Pulmonary artery endothelial cell (primary cell): ENCODE measurements around the gene ASPM. TPM values are rescaled to one million over a fixed set of nuclear protein-coding genes. Genes with fewer than 3 reads are reported as not detected.

Source experiments
- DNase-seq: peaks from one replicate; pipeline ENCODE4 v3.0.0-alpha.2; 2011; ENCODE audit warnings: low read depth, low spot score
- total RNA-seq: library from RNA; depleted of rRNA; stranded (reverse); fragments of >200 nt; gene quantifications from 2 replicates; pipeline ENCODE4 v1.2.3, GENCODE V29; 2014

The ASPM gene, protein sequence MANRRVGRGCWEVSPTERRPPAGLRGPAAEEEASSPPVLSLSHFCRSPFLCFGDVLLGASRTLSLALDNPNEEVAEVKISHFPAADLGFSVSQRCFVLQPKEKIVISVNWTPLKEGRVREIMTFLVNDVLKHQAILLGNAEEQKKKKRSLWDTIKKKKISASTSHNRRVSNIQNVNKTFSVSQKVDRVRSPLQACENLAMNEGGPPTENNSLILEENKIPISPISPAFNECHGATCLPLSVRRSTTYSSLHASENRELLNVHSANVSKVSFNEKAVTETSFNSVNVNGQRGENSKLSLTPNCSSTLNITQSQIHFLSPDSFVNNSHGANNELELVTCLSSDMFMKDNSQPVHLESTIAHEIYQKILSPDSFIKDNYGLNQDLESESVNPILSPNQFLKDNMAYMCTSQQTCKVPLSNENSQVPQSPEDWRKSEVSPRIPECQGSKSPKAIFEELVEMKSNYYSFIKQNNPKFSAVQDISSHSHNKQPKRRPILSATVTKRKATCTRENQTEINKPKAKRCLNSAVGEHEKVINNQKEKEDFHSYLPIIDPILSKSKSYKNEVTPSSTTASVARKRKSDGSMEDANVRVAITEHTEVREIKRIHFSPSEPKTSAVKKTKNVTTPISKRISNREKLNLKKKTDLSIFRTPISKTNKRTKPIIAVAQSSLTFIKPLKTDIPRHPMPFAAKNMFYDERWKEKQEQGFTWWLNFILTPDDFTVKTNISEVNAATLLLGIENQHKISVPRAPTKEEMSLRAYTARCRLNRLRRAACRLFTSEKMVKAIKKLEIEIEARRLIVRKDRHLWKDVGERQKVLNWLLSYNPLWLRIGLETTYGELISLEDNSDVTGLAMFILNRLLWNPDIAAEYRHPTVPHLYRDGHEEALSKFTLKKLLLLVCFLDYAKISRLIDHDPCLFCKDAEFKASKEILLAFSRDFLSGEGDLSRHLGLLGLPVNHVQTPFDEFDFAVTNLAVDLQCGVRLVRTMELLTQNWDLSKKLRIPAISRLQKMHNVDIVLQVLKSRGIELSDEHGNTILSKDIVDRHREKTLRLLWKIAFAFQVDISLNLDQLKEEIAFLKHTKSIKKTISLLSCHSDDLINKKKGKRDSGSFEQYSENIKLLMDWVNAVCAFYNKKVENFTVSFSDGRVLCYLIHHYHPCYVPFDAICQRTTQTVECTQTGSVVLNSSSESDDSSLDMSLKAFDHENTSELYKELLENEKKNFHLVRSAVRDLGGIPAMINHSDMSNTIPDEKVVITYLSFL (N-terminal part only)
- total RNA-seq: 27.8 and 54.6 TPM in 2 replicates

DNA sequence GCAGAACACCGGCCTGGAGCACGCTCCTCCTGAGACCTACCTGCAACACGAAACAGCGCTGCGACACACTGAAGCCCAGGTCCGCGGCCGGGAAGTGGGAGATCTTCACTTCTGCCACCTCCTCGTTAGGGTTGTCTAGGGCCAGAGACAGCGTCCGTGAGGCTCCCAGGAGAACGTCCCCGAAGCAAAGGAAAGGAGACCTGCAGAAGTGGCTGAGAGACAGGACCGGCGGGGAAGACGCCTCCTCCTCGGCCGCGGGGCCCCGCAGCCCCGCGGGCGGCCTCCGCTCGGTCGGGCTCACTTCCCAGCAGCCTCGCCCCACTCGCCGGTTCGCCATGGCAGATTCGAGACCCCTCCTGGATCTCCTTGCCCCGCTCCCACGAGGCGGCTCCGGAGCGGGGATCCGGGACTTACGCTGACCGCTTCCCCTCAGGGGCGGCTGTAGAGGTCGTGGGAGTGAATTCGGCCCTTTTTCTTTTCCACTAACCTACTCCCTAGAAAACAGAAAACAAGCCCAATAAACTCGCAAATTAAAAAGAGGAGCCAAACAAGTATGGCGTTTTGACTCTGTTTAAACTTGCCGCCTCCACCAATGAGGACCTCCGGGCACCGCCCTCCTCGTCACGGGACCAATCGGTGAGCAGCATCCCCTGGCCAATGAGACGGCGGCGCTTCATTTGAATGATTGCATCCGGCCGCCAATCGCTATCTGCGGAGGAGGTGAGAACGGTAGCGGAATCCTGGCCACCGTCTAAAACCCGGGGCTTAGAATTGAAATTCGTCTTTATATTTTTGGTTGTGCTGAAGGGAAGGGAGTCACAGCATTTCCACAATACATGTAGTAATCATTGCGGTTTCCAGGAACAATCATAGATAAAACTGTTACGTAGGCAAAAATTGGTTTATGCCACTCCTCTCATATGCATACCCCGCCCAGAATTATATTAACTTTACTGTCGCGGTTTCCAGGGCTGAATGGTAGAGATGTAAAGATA, at the start of gene ASPM:
Gene ASPM, minus strand, starts transcription at position 569 of the 995 bp plus-strand sequence. Its CDS starts 232 bp downstream, at position 337.
- peak; percentile 83 for DNase-seq

DNA sequence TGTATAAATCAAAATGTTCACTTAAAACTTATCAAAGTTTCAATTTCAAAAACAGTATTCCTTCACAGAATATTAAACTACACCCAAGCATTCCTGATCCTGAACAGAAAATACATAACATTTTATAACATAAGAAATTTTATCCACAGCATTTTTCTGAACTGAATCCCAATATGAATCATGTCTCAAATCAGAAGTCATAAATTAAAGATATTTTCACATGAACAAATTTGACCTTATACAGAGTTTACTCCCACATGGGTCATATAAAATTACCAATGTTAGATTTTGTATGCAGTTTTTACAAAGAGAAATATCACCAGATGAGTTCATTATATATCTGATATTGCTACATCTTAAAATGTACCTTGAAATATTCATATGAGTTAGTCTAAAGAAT, 48.6 kb upstream of the ASPM start:
- DNase-seq: no peak

DNA sequence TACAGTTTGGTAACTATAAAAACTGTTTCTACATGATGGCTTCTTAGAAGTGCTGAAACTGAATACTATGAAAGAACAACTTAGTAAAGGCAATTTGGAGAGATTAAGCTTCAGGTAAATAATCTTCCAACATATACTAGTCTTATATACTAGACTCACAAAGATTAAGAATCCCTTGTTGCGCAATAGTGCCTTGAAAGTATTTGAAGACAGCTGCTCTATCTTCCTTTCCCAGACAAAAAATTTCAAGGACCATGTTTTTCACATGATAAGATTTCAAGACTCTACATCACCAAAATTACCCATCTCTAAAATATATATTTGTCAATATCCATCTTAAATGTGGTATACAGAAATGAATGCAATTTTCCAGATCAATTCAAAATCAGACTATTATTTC, 37.7 kb upstream of the ASPM start:
- no peak for DNase-seq

DNA sequence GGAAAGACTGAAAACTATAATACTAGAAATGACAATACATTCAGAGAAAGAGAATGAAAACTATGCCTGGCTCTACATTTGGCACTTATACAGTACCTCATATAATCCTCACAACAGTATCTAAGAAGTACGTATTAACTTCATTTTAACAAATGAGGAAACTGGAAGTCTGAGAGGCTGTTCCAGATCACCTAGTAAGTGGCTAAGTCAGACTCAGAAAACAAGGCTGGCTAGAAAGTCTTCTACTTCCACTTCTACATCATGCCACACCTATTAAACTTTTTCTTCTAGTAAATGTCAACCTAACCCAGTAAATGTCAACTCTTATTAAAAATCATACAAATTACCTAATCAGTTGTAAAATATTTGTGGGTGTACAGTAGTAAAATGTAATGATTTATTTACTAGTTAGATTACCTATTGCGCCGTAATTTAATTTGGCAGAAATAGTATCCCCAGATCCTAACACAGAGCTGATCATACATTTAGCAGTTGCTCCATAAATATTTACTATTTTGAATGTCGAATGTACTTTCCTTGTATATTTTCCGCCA, 36.8 kb upstream of the ASPM start:
- no peak for DNase-seq

DNA sequence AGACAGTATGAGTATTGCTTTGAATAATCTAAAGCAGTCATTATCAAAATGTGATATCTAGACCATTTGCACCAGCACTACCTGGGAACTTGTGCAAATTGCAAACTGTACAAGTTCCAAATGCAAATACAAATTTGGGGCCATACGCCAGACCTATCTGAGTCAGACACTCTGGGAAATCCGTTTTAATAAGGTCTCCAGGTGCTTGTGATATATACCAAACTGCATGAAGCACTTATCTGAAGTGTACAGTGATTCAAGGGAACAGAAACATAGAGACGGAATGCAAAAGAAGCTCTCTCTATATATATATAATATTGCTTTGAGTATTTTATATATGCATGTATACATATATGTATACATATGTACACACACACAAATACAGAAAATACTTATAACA, 36.2 kb upstream of the ASPM start:
- DNase-seq: no peak

DNA sequence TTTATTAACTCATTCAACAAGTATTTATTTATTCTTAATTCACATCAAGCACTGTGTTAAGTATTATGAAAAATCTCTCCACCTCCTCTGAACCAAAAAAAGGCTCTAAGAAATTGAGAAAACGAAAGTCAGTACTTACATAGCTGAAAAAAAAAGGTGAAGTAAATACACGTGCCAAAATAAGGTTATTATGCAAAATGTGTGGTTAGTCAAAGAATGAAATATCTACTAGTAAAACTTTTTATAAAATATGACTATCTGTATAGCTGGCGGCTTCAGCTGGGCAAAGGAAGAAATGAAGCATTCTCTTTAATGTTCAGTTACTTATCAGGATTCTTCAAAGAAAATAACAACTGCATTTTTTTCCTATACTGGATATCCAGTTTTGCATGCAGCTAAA, 35.5 kb upstream of the ASPM start:
- no peak for DNase-seq

DNA sequence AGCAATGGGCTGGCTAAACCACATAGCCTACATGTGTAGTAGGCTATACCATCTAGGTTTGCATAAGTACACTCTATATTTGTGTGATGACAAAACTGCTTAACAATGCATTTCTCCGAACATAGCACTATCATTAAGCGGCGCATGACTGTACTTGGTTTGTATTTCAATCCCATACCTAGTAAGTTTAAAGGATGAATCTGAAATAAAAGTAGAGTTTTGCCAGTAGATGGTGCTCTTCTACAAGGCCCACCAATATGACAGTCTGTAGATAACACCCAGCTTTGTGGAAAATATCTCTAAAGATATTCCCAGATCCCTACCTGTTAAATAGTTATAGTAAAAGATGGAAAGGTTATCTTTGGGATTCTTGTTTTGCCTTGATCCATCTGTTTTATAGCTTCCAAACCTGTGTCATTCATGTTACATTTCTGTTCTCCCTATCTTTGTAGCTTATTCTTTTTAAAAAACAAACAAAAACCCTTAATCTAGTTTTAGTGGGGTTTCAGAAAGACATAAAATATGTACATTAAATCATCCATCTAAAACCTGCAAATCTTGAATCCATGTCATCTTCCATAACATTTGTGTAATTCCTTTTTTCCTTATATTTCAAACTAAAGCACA, 33.9 kb upstream of the ASPM start:
- no peak for DNase-seq

DNA sequence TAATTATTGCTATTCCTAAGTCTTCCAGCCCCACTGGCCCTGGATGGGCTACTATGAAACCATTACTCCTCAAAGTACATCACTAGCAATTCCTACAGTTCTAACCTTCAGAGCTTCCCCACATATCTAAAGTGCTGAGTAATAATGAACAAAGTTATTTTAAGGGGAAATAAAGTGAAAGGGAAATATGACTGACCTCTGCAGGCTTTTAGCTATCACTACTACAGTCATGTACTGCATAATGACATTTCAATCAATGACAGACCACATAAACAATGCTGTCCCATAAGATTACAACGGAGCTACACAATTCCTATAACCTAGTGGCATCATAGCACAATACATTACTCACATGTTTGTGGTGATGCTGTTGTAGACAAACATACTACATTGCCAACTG, 32.5 kb upstream of the ASPM start:
- DNase-seq: no peak

DNA sequence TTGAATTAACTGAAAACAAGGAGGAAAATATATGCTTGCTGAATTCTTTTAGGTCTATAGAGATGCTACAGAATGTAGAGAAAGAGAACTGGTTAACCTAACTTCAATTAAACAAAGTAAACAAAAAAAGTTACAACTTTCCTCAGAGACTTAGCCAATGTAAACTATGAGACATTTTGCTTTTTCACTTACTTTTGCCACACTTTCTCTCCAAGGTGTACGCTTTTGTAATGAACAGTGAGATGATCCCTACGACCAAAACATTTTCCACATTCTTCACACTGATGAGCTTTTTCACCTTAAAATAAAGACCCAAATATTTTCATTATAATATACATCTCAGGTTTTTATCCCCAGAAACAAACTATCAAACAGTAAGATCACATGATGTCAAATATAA, 28.3 kb upstream of the ASPM start:
- DNase-seq: no peak

DNA sequence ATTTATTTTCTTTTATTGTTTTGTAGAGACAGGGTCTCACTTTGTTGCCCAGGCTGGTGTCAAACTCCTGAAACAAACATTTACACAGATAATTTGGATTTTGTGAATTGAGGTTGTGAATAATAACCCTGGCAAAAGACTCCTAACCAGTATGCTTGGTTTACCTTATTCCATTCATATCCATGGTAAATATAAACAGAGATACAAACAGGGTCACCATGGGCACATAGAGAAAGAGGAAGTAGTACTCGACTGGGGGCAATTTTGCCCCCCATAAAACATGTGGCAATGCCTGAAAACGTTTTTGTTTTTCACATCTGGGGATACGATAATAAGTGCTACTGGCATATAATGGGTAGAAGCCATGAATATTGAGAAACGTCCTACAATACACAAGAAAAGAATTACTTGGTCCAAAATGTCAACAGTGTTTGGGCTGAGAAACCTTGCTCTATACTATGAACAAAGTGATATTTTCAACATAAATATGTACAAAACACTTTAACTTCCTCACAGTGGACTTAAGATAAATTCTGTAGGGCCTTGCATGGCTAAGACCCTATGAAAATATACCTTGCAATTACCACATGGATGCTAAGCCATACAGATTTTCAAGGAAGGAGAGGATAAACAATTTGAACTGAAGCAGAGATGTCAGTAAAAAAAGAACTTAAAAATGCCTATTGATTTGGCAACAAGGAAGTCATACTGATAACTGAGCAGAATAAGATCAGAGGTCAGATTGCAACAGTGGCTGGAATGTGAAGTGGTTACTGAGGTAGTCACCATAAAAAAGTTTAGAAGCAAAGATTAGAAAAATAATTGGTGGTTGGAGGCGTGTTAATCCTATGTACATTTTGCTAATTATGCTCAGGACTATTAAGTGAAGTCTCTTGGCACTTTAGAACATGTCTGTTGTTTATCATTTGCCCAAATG, 27.4 kb upstream of the ASPM start:
- no peak for DNase-seq

DNA sequence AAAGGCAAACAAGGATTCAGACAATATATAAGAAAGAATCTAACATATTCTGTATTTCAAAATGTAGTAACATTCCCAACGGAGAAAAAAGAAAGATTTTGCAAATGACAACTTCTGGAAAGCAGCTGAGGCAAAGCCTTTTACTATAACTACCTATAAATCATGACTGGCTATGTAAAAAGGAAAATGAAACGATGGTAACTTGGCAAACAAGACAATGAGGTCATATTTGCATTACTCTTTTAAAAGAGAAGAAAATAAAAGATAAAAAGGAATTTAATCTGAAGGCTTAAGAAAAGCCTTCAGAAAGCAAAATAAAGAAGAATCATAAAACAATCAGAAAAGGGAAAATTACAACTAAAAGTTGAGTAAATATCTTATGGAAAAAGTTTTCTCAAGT, 25.1 kb upstream of the ASPM start:
- DNase-seq: no peak

DNA sequence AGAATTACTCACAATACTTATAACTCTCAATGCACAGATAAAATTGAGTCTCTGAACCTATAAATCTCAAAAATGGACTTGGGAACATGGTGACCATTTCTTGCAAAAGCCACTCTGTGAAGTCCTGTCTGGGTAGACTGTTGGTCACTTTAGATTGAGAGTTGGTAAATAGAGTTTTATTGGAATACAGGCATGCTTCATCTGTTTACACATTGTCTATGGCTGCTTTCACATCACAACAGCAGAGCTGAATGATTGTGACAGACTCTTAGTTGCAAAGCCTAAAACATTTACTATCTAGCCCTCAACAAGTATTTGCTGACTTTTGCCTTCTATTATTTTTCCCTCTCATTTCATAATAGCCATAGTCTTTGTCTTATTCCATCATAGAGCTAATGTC, 24.1 kb upstream of the ASPM start:
- DNase-seq: no peak

DNA sequence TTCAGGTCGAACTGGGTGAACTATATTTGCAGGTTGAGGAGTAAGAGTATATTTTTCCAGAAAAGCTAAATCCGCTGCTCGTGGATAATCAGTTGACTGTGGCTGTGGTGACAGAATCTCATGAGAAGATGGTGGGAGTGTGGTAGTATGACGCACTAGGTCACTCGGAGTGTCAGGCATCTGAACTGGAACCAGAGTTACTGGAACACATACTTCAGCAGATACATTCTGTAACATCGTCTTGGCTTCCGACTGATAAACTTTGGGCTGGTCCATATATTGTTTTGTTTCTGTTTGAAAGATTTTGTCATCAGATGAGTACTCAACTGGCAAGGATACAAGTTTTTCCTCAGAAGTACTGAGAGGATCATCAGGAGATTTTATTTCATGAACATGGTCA, 13.0 kb upstream of the ASPM start:
- no peak for DNase-seq

DNA sequence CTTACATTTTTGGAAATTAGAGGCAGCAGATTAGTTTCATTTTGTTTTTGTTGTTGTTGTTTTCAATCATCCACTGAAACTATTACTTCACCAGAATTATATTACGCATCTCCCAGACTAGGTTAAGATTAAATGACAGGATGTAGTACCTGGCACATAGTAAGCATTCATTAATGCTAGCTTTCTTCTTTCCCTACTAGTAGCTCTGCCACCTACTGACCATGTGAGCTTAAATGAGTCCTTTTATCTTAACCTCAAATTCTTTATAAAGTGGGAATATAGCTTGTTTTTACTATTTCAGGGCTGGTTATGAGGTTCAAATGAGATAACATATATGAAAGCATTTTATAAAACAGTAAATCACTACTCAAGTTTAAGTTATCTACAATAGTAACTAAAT, 10.2 kb upstream of the ASPM start:
- DNase-seq: no peak

DNA sequence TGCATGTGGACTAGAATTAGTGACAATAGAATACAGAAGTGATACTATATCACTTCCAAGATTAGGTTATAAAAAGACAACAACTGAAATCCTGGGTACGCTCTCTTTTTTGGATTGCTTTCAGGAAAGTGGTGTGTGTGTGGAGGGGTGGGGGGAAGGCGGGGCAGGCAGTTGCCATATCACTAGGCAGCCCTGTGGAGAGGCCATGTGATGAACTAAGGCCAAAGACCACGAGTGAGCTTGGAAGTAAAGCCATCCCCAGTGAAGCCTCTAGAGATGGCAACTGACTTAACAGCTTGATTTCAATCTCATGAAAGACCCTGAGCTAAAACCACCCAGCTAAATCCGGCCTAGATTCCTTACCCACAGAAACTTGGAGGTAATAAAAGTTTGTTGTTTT, 6.2 kb upstream of the ASPM start:
- no peak for DNase-seq

DNA sequence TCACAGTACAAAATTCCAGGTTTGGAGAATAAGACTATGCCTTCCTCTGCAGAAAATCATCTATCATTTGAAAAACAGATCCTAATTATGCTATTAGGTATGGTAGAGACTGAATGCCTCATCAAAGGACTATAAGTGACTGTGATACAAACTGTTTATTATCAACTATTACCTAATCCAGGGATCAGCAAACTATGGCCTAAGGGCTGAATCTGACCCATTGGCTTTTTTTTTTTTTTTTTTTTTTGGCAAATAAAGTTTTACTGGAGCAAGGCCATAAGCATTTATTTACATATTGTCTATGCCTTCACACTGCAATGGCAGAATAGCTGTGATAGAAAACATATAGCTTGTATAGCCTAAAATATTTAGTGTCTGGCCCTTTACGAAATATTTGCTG, 4.7 kb upstream of the ASPM start:
- DNase-seq: no peak

DNA sequence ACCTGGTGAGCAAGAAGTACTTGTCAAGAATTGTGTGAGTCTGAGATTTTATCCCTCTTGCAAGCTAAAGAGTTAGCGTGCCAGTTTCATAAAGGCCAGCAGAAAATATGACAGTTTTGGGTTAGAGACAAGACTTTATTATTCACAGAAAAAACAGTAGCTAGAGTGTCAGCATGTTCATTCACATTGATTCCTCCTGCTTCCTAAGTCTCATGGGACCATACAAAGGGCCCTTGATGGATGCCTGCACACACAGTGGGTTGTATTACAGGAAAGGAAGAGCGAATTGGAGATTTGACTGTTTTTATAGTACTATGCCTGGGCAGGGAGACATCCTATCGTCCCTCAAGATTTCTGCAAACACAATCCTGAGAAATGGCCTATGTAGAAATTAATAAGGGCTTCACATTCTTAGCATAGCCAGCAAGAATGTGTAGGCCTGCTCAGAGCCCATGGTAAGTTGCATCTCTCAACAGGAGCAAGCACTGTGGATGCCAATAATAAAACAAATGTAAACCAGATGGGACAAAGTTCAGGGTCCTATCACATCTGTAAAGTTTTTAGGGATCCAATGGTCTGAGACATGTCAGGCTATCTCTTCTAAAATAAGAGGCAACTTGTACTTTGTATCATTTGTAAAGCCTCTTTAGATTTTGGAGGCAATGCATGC, 4.0 kb upstream of the ASPM start:
- DNase-seq: no peak

DNA sequence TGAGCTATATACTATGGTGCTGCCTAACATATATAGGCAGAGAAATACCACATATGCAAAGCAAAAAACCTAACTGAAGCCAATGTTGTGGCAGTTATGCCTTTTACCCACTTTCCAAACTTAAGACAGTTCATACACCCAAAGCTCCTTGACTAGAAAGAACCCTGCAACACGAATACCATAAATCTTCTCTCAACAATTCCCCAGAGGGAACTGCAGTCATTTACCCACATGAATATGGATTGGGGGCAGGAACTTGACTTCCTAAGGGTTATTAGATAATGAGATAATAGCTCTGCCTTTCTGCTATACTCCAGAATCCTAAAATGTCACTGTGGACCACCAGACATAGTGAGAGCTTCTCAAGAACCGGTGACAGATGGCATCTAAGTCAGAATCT, 2.9 kb upstream of the ASPM start:
- no peak for DNase-seq
